ENCODE measurements around the gene APOBEC3F.
"Not testable (repeated sequence)": the region's sequence is repeated elsewhere in the genome, so short reads cannot be mapped to it uniquely, and the experiment has no call there.

DNA sequence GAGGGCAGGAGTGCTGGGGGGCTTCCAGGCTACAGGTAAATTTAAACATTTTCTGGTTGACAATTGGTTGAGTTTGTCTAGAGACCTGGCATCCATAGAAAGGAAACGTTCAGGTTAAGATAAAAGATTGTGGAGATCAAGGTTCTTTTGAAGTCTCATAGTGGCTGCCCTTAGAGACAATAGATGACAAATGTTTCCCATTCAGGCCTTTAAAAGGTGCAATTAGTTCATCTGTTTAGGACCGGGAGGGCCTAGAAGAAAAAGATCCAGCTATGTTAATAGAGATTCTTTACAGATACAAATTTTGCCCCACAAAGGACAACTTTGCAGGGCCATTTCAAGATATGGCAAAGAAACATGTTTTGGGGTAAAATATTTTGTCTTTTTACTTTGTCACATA is 3.6 kb upstream of the APOBEC3F start:
- TF ChIP-seq, protein P1, sequence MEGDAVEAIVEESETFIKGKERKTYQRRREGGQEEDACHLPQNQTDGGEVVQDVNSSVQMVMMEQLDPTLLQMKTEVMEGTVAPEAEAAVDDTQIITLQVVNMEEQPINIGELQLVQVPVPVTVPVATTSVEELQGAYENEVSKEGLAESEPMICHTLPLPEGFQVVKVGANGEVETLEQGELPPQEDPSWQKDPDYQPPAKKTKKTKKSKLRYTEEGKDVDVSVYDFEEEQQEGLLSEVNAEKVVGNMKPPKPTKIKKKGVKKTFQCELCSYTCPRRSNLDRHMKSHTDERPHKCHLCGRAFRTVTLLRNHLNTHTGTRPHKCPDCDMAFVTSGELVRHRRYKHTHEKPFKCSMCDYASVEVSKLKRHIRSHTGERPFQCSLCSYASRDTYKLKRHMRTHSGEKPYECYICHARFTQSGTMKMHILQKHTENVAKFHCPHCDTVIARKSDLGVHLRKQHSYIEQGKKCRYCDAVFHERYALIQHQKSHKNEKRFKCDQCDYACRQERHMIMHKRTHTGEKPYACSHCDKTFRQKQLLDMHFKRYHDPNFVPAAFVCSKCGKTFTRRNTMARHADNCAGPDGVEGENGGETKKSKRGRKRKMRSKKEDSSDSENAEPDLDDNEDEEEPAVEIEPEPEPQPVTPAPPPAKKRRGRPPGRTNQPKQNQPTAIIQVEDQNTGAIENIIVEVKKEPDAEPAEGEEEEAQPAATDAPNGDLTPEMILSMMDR (IDR thresholded peaks at IDR 0.05): not testable (repeated sequence)
- not testable (repeated sequence) for TF ChIP-seq POLR2A (IDR thresholded peaks at IDR 0.05)

All from adrenal gland (tissue), 5 donors.